DMS153 (cell line): Measurements from ENCODE around the gene SAP30.
A peak's percentile ranks its signal among the peaks of the same experiment; 100 is the strongest.

Experiments
- DNase-seq: peaks from one replicate; lab custom pipeline; 2025; lab: John Stamatoyannopoulos, UW

SAP30 gene, protein sequence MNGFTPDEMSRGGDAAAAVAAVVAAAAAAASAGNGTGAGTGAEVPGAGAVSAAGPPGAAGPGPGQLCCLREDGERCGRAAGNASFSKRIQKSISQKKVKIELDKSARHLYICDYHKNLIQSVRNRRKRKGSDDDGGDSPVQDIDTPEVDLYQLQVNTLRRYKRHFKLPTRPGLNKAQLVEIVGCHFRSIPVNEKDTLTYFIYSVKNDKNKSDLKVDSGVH

DNA sequence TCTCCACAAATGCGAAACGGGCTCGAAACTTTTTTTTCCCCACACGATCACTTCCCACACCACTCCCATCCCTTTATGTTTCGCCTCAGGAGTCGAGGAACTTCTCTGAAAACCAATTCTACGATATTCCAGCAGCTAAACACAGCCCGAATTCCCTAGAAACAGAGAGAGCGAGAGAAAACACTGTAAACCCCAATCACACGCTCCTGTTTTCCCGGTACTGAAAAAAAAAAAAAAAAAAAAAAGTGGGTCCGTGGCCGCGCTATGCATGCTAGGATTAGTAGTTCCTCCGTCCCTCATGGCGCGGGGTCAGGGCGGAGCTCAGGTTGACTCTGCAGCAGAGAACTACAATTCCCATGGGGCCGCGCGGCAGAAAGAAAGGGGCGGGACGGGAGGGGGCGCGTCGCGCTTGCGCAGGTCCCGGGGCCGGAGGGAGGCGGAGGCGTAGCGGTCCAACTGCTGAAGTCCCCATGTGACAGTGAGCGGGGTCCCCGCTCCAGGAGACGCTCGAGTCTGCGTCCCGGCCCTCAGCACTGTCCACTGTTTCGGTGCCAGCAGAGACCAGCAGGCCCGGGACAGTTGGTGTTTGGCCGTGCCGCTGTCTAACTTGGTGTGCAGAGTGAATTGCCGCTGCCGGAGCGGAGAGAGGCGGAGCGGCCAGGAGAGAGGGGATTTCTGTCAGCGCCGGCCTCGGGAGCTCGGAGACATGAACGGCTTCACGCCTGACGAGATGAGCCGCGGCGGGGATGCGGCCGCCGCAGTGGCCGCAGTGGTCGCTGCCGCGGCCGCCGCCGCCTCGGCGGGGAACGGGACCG, at the start of gene SAP30:
SAP30 (plus strand) TSS at position 478 of the 815 bp plus-strand sequence; CDS start at position 707, 229 bp downstream.
- DNase-seq: peak; percentile 96

DNA sequence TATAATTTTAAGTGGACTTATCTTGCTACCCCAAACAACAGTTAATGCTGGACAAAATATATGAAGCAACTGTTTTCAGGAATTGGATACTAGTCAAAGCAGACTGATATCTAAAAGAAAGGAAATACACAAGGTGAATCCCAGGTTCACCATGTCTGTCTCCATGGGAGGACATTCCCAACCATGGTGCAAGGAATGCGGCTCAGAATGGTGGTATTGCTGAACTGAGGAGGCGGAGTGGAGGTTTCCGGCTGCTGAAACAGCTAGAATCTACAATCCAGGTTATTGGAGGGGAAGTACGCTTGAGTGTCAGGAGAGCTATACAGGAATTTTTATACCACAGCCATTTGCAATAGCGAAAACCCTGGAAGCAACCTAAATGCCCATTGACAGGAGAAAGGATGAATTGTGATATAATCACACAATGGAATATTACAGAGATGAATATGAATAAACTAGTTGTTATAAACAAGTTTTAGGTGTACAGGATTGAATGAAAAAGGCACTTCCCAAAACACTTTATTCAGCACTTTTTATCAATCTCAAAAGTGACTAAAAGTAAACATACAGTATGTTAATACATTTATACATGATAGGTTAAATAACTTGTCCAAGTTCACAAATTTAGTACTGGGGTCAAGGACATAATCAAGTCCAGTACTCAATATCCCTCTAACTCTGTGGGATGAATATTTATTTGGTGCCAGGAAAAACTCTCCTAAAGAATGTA, 45.6 kb upstream of the SAP30 start:
- no peak for DNase-seq

DNA sequence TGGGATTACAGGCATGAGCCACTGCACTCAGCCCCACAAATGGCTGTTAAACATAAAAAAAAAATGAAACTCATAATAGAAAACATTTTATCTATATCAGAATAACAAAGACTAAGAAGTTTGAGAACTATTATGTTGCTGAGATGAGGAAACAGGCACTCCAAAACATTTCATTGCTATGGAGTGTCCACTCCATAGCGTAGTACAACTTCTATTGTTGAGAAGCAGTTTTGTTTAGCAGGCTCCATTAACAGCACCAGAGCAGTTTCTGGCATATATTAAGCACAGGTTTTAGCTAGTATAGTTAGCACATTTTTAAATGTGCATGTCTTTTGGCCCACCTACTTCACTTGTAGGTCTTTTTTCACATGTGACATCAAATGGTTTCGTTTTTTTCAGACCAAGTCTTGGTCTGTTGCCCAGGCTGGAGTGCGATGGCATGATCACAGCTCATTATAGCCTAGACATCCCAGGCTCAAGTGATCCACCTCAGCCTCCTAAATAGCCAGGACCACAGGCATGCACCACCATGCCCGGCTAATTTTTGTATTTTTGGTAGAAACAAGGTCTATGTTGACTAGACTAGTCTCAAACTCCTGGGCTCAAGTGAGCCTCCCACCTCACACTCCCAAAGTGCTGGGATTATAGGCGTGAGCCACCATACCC, 42.4 kb upstream of the SAP30 start:
- DNase-seq: no peak

DNA sequence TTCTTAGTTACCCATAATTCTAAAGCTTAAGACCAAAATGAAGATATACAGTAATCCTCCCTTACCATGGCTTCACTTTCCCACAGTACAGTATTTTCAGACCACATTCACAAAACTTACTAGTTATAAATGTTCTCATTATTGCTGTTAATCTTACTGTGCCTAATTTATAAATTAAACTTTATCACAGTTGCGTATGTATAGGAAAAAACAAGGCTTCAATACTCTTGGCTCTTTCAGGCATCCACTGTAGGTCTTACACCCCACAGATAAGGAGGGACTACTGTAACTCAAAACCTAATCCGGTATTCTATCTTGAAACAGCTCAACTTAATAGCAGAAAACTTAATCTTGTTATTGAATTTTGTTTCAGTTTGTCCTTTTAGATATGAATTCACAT, 40.2 kb upstream of the SAP30 start:
- DNase-seq: no peak

DNA sequence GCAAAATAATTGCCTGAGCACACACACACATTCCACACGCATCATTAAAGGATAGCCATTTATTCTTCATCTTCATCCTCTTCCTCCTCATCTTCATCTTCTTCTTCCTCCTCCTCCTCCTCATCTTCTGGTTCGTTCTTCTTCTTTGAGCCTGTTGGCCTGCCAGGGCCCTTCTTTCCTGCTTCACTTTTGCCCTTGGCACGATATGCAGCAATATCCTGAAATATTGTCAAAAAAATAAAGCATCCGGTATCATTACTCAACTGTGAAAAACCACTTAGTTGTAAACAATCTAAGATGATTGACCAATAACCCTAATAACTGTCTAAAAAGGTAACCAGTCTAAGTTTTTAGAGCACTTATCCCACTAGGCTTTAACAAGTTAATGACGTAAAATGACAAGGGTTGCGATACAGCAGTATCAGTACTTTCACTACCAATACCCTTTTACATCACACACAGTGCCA, 38.7 kb upstream of the SAP30 start:
- DNase-seq: no peak

DNA sequence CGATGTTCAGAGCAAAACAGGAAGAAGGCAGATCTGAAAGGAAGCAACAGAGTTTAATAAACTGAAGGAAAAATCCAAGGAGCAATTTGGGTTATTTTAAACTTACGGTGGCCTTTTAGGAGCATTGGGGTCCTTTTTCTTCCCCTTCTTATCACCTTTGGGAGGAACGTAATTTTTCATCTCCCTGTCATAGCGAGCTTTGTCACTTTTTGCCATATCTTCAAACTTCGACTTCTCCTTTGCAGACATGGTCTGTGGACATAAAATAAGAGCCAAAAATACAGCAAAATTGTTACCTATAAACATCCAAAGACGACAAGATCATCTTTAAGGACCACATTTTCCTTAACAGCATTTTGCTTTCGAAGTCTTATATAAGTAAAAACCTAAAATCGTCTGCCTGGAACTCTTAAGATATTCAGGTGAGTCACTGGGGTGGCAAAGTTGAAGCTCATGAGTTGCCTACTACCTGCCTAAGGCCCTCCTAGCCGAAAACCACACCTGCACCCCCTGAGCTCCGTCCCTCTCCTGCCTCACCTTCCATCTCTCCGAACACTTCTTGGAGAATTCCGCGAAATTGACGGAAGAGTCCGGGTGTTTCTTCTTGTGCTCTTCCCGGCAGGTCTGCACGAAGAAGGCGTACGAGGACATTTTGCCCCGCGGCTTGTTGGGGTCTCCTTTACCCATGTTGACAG, 37.6 kb upstream of the SAP30 start:
- no peak for DNase-seq

DNA sequence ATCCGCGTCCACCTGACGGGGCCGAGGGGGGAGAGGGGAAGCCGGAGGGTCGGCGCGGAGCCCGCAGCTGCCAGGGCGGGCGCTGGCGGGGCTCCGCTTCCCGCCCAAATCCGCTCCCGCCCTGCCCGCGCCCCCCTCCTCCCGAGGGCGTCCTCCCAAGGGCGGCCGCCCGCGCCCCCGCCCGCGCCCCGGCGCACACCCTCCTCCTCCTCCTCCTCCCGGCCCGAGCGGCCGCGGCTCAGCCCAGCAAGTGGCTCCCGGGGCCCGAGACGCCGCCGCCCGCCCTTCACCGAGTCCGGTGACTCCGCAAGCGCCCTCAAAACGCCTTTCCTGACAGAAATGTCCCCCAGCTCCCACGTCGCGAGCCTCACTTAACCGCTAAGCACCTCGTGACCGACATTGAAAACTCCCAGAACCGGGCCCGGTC, 37.1 kb upstream of the SAP30 start:
- no peak for DNase-seq

DNA sequence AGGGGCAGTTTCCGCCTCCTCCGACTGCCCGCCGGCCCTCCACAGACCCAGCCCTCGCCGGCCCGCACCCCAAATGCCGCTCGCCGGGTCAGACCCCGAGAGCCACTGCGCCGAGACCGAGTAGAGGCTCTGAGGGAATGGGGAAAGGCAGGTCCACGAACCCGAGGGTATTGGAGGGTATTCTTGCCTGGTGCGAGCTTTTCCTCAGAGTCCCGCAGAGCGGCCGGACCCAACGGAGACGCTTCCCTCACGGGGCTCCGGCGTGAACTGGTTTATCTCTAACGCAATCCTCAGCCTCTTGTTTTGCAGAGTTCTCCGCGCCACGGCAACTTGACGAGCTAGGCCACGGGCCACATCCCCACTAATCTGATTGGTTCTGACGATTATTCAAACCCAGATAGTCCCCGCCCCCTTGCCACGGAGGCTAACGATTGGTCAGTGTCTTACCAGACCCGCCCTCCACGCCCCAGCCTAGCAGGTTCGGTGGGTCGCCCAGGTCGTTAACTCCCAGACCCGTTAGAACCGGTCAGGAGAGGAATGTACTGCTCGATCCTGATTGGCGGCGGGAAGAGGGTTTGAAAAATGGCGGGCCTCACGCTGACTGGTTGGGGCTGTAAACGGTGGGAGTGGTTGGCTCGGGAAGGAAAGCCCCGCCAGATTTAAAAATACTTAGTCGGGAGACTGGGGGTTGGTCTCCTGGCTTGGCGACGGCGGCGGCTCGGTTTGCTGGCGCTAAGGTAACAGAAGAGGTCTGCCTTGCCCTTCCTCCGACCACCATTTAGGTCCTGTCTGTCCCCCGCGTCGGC, 36.5 kb upstream of the SAP30 start, which contains the start of gene HMGB2:
HMGB2 (minus strand) TSS at position 274 of the 806 bp plus-strand sequence. CDS start 709 bp downstream, outside the sequence.
- DNase-seq: peak; percentile 100

DNA sequence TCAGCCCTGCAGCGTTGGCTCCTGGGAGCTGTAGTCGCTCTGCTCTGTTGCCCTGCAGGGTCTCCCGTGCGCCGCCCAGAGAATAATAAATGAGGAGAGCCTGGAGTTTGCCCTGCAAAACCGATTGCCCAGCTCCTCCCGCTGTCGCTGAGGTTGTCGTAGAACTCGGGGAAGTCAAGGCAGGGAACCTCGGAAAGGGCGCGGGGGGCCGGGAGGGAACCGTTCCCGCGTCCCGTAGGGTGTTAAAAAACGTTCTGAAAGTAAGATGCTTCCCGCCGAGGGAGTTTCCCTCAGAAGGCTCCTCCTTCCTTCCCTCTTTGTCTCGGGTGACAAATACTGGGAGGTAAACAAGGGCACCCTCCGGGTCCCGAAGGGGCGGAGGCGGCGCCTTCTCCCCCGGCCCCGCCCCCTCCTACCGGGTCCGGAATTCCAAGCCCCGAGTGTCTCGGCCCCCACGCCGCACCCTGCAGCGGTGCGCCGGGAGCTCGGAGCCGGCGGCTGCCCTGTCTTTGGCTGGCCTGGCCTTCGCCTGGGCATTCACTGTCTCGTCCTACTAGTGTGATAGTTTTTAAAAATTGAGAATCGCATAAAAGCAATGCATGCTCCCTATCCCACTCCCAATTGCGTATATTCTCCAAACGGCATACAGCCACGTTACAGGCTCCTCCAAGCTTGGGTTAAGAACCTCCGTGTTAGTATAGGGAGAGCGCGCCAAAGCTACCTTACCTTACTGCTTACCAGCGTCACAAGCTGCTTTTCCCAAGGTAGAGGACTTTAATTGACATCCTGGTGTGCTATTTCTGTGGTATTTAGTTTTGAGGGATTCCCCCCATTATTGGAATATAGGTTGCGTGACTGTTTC, 35.6 kb upstream of the SAP30 start:
- DNase-seq: peak; percentile 85

DNA sequence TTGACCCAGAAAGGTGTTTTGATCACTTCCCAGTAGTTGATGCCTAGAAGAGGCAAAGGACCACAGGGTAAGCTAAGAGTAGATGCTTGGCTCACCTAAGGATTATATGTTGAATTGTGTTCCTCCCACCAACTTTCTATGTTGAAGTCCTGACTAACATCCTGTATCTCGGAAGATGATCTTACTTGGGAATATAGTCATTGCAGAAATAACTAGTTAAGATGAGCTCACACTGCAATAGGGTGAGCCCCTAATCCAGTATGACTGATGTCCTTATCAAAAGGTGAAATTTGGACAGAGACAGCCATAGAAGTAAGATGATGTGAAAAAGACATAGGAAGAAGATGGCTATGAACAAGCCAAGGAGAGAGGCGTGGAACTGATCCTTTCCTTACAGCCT, 33.3 kb upstream of the SAP30 start:
- DNase-seq: no peak

DNA sequence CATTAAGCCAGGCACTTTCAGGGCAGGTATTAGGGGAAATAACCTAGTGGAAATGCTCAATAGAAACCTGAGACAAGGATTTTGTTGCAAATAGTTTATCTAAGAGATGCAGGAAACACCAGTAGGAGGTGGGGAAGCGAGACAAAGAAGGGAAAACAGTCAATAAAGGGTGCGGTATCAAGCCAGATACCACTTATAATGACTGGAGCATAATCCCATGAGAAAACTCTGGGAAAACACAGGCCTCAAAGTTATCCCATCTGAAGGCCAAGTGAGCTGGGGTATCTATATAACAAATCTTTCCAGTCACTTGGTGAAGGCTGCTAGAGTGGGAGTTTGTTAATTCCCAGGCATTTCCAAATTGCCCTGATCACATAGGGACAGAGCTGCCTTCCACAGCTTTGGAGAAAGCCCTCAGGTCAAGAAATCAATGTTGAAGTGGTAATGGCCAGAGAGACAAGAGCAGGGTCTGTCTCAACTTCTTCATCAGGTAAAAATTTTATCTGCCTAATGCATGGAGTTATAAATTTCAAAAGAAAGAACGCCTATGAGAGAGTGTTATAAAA, 26.8 kb upstream of the SAP30 start:
- no peak for DNase-seq

DNA sequence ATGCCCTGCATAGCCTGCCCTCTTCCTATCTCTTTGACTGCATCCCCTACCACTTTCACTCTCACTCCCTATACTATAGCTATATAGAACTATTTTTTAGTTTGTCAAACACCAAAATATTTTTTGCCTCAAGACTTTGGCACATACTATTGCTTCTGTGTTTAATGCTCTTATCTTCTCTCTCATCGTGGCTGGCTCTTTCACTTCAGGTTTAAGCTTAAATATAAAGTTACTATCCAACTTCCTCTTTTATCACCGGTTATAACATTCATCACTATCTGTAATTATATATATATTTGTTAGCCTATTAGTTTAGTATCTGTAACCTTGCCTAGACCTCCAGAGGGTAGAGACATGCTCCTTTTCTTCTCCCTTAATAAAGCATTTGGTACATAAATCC, 25.1 kb upstream of the SAP30 start:
- DNase-seq: no peak

DNA sequence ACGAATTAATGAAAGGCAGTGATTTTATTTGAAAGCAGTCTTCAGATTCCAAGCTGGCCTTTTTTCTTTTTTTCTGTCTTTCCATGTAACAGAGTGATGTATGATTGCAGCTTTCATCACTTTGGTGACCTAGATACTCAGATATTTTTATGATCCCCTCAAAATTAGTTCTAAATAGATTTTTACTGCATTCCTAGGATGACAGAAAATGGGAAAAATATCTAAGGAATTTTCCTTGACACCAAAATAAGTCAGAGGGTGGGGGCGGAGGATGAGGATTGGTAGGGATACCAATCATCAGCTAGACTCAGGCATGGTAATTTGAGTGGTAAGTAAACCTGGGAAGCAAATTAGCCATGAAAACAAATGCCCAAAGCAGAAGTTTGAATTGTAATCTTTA, 24.7 kb upstream of the SAP30 start:
- DNase-seq: no peak

DNA sequence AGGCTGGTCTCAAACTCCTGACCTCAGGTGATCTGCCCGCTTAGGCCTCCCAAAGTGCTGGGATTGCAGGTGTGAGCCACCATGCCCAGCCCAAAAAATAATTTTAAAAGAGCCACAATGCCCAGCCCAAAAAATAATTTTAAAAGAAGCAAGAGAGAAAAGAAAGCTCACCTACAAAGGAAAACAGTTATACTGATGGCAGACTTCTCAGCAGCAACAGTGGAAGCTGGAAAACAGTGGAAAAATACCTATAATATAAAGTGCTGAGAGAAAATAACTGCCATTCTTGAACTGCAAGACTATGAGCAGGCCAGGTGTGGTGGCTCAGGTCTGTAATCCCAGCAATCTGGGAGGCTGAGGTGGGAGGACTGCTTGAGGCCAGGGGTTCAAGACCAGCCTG, 23.3 kb upstream of the SAP30 start:
- no peak for DNase-seq

DNA sequence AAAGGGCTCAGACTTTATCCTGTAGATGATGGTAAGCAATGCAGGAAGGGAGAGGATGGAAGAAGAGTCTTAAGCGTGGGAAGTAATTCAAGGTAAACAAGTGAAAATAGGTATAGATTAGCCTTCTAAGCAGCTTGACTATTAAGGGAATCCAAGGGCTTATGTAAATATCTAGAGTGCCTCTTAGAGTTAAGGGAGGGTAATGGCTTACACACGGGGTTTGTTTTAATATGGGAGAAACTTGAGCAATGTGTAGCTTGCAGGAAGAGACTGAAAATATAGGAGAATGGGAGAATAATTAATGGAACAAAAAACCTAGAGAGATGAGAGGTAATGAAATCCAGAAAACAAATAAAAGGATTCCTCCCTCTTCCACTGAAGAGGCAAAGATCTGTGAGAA, 12.8 kb upstream of the SAP30 start:
- DNase-seq: no peak

DNA sequence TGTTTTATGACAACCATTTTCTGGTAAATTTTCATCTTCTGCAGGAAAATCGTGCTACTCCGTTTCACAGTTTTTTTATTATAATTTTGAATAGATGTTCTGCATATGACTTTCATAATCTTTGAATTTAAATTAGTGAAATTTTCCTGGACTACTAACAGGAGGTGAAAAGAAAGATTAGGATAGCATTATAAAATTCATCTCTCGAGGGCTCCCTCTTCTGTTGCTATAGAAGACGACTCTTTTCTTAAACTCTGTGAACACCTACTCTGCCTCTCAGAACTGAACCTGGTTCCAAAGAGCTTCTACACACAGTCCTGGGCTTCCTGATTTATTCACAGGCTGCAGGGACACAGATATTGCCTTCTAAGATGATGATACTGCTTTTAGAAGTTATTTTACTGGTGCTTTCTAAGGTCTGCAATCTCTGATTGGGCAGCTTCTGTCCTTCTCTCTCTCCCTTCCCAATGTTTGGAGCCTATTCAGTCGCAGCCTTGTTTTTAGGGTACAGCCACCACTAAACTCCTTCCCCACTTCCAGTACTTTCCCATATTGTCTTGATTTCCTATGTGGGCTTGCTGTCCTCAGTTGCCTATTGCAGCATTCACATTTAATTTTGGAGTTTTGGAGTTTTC, 10.1 kb upstream of the SAP30 start:
- DNase-seq: no peak

DNA sequence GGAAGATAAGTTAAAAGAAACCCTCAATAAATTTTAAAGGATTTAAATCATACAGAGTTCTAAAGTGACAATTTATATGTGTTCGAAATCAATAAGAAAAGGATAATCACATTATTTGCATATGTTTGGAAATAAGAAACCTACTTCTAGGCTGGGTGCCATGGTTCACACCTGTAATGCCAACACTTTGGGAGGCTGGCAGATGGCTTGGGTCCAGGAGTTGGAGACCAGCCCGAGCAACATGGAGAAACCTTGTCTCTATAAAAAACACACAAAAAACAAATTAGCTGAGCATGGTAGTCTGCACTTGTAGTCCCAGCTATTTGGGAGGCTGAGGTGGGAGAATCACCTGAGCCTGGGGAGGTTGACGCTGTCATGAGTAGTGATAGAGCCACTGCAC, 8.1 kb upstream of the SAP30 start:
- no peak for DNase-seq

DNA sequence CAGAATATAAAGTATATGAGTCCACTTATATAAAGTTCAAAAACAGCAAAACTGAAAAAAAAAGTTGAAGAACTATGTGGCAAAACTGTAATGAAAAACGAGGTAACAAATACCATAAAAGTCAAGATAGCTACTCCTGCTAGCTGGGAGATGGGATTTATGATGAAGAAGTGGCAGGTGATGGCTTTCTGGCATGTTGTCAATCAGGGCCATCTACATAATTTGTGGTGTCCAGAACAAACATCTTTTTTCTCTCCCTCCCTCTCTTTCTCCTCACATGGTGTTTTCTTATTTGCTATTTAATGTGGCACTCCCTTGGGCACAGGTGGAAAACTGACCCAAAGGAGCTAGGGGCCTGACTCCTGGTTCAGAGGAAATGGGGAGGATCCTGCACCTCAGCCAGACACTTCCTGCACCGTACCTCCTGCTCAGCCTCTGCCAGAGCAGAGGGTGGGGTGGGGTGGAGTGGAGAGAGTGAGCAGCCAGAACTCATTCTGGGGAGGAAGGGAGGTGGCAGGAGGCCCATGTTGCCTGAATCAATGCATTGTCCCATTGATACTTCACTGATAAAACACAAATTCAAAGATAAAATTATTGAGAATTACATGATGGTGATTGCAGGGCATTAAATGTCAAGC, 5.3 kb upstream of the SAP30 start:
- no peak for DNase-seq
